ENCODE measurements around the gene MALT1. TPM values are rescaled to one million over a fixed set of nuclear protein-coding genes. Genes with fewer than 3 reads are reported as not detected.

MALT1 gene
- total and polyA plus RNA-seq, 2 experiments from 2014 or later, result 5.2 to 18.8 TPM

DNA sequence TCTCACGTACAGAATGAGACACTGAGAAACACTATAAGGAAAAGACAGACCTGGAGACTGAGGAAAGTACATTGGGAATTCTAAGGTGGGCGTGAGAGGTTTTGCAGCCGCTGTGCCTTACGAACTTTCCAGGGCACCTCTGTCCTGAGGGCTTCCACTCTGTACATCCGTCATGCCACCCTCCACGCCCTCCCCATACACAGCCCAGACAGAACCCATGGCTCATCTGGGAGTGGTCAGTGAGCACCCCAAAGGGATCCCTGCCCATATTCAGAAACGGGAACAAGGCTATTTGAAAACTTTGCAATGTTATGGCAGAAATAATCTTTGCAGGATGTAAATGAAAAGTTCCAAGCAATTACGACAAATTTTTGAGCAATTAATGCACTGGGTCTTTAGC is 98.1 kb downstream of the MALT1 start:
- Mint-ChIP-seq H3K36me3 (ENCODE audit: low read depth) (no peaks in the 10 kb centered on the region), H3K27me3 (ENCODE audit: insufficient read depth, low read depth, poor library complexity) (peaks cover 8% of the 10 kb centered on the region), H3K9me3 (no peaks in the 10 kb centered on the region), H3K4me3 (no peak overlapping the region; the same call in 2 of the 3 replicates), H3K27ac (no peak overlapping the region), H3K4me1 (peaks cover 8% of the 10 kb centered on the region; the same call in 2 of the 3 replicates)
- H2AFZ ChIP-seq, result no peak overlapping the region
- H3K27ac ChIP-seq (ENCODE audit: low read depth), result no peak overlapping the region
- ATAC-seq (no peak), DNase-seq (ENCODE audit: low spot score) (no peak)
- no peaks in the 10 kb centered on the region for H4K20me1 ChIP-seq (replicated peaks; ENCODE audit: insufficient read depth)
- H3K4me1 ChIP-seq (ENCODE audit: insufficient read depth), result peaks cover 6% of the 10 kb centered on the region; the same call in 1 of the 2 replicates
- no peak for TF ChIP-seq EZH2 (IDR thresholded peaks at IDR 0.05; ENCODE audit: low read depth, unreplicated experiment)
- no peak for TF ChIP-seq ZNF331 (CRISPR knock-in tag; IDR thresholded peaks at IDR 0.05; ENCODE audit: low read depth)
- TF ChIP-seq, protein P1, sequence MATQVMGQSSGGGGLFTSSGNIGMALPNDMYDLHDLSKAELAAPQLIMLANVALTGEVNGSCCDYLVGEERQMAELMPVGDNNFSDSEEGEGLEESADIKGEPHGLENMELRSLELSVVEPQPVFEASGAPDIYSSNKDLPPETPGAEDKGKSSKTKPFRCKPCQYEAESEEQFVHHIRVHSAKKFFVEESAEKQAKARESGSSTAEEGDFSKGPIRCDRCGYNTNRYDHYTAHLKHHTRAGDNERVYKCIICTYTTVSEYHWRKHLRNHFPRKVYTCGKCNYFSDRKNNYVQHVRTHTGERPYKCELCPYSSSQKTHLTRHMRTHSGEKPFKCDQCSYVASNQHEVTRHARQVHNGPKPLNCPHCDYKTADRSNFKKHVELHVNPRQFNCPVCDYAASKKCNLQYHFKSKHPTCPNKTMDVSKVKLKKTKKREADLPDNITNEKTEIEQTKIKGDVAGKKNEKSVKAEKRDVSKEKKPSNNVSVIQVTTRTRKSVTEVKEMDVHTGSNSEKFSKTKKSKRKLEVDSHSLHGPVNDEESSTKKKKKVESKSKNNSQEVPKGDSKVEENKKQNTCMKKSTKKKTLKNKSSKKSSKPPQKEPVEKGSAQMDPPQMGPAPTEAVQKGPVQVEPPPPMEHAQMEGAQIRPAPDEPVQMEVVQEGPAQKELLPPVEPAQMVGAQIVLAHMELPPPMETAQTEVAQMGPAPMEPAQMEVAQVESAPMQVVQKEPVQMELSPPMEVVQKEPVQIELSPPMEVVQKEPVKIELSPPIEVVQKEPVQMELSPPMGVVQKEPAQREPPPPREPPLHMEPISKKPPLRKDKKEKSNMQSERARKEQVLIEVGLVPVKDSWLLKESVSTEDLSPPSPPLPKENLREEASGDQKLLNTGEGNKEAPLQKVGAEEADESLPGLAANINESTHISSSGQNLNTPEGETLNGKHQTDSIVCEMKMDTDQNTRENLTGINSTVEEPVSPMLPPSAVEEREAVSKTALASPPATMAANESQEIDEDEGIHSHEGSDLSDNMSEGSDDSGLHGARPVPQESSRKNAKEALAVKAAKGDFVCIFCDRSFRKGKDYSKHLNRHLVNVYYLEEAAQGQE (IDR thresholded peaks at IDR 0.05; ENCODE audit: unreplicated experiment), result no peak
- H3K27me3 ChIP-seq (ENCODE audit: insufficient read depth), result no peaks in the 10 kb centered on the region
- peaks cover 10% of the 10 kb centered on the region; the same call in 1 of the 2 replicates for H3F3A ChIP-seq (replicated peaks; ENCODE audit: low read depth)
- H3K4me2 ChIP-seq, result no peak overlapping the region
- H3K79me2 ChIP-seq (replicated peaks; ENCODE audit: insufficient read depth), result no peaks in the 10 kb centered on the region
- no peaks in the 10 kb centered on the region for H3K36me3 ChIP-seq (ENCODE audit: insufficient read depth)
- H3K4me3 ChIP-seq, result no peak overlapping the region
- H3K9me2 ChIP-seq (ENCODE audit: insufficient read depth), result no peaks in the 10 kb centered on the region

DNA sequence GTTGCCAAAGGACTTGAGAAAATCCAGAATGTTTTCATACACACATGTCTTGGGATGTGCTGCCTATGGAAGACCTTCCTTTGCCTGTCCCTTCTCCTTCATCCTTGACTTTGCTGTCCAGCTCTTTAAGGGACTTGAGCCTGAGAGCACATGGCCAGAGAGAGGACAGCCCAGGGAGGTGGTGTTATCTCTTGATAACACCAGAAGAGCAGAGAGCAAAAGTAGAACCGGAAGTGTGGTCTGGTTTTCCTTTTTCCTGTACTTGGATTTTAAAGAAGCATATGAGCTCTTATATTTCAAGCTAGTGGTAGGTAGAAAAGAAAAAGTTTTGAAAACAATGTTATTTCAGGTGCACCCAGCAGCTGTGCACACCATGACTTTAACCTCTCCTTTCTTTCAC is 99.3 kb downstream of the MALT1 start:
- DNase-seq (ENCODE audit: low spot score) (no peak), ATAC-seq (no peak)
- Histone ChIP-seq H3K4me1 (ENCODE audit: insufficient read depth) (peaks cover 6% of the 10 kb centered on the region; the same call in 1 of the 2 replicates), H3K27me3 (ENCODE audit: insufficient read depth) (no peaks in the 10 kb centered on the region), H3K27ac (ENCODE audit: low read depth) (no peak overlapping the region), H3K79me2 (replicated peaks; ENCODE audit: insufficient read depth) (no peaks in the 10 kb centered on the region), H3K4me2 (no peak overlapping the region), H2AFZ (peak overlapping the region; percentile 85; the same call in 1 of the 2 replicates), H3K9me2 (ENCODE audit: insufficient read depth) (no peaks in the 10 kb centered on the region), H3F3A (replicated peaks; ENCODE audit: low read depth) (peaks cover 10% of the 10 kb centered on the region; the same call in 1 of the 2 replicates), H4K20me1 (replicated peaks; ENCODE audit: insufficient read depth) (no peaks in the 10 kb centered on the region), H3K36me3 (ENCODE audit: insufficient read depth) (no peaks in the 10 kb centered on the region), H3K4me3 (no peak overlapping the region)
- H3K9me3 Mint-ChIP-seq, result no peaks in the 10 kb centered on the region
- peaks cover 8% of the 10 kb centered on the region; the same call in 2 of the 3 replicates for H3K4me1 Mint-ChIP-seq
- H3K4me3 Mint-ChIP-seq, result no peak overlapping the region
- peaks cover 8% of the 10 kb centered on the region for H3K27me3 Mint-ChIP-seq (ENCODE audit: insufficient read depth, low read depth, poor library complexity)
- H3K36me3 Mint-ChIP-seq (ENCODE audit: low read depth), result no peaks in the 10 kb centered on the region
- no peak overlapping the region; the same call in 1 of the 2 replicates for H3K27ac Mint-ChIP-seq
- TF ChIP-seq, protein P2, sequence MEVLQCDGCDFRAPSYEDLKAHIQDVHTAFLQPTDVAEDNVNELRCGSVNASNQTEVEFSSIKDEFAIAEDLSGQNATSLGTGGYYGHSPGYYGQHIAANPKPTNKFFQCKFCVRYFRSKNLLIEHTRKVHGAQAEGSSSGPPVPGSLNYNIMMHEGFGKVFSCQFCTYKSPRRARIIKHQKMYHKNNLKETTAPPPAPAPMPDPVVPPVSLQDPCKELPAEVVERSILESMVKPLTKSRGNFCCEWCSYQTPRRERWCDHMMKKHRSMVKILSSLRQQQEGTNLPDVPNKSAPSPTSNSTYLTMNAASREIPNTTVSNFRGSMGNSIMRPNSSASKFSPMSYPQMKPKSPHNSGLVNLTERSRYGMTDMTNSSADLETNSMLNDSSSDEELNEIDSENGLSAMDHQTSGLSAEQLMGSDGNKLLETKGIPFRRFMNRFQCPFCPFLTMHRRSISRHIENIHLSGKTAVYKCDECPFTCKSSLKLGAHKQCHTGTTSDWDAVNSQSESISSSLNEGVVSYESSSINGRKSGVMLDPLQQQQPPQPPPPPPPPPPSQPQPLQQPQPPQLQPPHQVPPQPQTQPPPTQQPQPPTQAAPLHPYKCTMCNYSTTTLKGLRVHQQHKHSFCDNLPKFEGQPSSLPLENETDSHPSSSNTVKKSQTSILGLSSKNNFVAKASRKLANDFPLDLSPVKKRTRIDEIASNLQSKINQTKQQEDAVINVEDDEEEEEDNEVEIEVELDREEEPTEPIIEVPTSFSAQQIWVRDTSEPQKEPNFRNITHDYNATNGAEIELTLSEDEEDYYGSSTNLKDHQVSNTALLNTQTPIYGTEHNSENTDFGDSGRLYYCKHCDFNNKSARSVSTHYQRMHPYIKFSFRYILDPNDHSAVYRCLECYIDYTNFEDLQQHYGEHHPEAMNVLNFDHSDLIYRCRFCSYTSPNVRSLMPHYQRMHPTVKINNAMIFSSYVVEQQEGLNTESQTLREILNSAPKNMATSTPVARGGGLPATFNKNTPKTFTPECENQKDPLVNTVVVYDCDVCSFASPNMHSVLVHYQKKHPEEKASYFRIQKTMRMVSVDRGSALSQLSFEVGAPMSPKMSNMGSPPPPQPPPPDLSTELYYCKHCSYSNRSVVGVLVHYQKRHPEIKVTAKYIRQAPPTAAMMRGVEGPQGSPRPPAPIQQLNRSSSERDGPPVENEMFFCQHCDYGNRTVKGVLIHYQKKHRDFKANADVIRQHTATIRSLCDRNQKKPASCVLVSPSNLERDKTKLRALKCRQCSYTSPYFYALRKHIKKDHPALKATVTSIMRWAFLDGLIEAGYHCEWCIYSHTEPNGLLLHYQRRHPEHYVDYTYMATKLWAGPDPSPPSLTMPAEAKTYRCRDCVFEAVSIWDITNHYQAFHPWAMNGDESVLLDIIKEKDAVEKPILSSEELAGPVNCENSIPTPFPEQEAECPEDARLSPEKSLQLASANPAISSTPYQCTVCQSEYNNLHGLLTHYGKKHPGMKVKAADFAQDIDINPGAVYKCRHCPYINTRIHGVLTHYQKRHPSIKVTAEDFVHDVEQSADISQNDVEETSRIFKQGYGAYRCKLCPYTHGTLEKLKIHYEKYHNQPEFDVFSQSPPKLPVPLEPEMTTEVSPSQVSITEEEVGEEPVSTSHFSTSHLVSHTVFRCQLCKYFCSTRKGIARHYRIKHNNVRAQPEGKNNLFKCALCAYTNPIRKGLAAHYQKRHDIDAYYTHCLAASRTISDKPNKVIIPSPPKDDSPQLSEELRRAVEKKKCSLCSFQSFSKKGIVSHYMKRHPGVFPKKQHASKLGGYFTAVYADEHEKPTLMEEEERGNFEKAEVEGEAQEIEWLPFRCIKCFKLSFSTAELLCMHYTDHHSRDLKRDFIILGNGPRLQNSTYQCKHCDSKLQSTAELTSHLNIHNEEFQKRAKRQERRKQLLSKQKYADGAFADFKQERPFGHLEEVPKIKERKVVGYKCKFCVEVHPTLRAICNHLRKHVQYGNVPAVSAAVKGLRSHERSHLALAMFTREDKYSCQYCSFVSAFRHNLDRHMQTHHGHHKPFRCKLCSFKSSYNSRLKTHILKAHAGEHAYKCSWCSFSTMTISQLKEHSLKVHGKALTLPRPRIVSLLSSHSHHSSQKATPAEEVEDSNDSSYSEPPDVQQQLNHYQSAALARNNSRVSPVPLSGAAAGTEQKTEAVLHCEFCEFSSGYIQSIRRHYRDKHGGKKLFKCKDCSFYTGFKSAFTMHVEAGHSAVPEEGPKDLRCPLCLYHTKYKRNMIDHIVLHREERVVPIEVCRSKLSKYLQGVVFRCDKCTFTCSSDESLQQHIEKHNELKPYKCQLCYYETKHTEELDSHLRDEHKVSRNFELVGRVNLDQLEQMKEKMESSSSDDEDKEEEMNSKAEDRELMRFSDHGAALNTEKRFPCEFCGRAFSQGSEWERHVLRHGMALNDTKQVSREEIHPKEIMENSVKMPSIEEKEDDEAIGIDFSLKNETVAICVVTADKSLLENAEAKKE (CRISPR knock-in tag; IDR thresholded peaks at IDR 0.05), result no peak
- TF ChIP-seq ZNF331 (CRISPR knock-in tag; IDR thresholded peaks at IDR 0.05; ENCODE audit: low read depth) (no peak), NANOG (IDR thresholded peaks at IDR 0.05; ENCODE audit: borderline replicate concordance) (no peak), CREB1 (CRISPR knock-in tag; IDR thresholded peaks at IDR 0.05; ENCODE audit: low read depth) (no peak)
- TF ChIP-seq, protein P3, sequence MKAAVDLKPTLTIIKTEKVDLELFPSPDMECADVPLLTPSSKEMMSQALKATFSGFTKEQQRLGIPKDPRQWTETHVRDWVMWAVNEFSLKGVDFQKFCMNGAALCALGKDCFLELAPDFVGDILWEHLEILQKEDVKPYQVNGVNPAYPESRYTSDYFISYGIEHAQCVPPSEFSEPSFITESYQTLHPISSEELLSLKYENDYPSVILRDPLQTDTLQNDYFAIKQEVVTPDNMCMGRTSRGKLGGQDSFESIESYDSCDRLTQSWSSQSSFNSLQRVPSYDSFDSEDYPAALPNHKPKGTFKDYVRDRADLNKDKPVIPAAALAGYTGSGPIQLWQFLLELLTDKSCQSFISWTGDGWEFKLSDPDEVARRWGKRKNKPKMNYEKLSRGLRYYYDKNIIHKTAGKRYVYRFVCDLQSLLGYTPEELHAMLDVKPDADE (IDR thresholded peaks at IDR 0.05), result no peak
- TF ChIP-seq, protein P4, sequence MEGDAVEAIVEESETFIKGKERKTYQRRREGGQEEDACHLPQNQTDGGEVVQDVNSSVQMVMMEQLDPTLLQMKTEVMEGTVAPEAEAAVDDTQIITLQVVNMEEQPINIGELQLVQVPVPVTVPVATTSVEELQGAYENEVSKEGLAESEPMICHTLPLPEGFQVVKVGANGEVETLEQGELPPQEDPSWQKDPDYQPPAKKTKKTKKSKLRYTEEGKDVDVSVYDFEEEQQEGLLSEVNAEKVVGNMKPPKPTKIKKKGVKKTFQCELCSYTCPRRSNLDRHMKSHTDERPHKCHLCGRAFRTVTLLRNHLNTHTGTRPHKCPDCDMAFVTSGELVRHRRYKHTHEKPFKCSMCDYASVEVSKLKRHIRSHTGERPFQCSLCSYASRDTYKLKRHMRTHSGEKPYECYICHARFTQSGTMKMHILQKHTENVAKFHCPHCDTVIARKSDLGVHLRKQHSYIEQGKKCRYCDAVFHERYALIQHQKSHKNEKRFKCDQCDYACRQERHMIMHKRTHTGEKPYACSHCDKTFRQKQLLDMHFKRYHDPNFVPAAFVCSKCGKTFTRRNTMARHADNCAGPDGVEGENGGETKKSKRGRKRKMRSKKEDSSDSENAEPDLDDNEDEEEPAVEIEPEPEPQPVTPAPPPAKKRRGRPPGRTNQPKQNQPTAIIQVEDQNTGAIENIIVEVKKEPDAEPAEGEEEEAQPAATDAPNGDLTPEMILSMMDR (conservative IDR thresholded peaks at IDR 0.05; ENCODE audit: low read depth in 2 of 2), result no peak
